HepG2 (cell line): ENCODE measurements around the gene NALCN. TPM values are rescaled to one million over a fixed set of nuclear protein-coding genes. Genes with fewer than 3 reads are reported as not detected.

ENCODE experiments used
- ATAC-seq: fragments of 200-7000 bp; cut with Tn5 transposase; 3 replicates; pipeline ENCODE4 v1.9.1; 2020; ENCODE audit warnings: mild to moderate bottlenecking, moderate library complexity
- BruUV-seq: library from RNA; stranded (reverse); fragments of 400-500 nt; replicated peaks from 2 replicates; lab custom pipeline; 2021; lab: Mats Ljungman, UMichigan
- CTCF ChIA-PET: fragments of 300-600 bp; formaldehyde crosslinking; extraction: SDS; loops from one replicate; lab custom pipeline; 2021; ENCODE audit warnings: low total read pairs, inconsistent platforms, low intra/inter-chr PET ratio; lab: Yijun Ruan, JAX
- POLR2A ChIA-PET: fragments of 350-600 bp; sonication (Branson Sonifier 250); formaldehyde crosslinking; loops from one replicate; lab custom pipeline; 2020; ENCODE audit warnings: antibody characterized with exemption, inconsistent platforms; lab: Yijun Ruan, JAX
- DNase-seq: peaks from one replicate; pipeline ENCODE4 v3.0.0-alpha.2; 2015; ENCODE audit warnings: low spot score
- FAIRE-seq: peaks from 3 replicates; lab custom pipeline; 2011; peaks lifted over from hg19 to GRCh38; lab: Jason Lieb, UNC
- H2AFZ ChIP-seq: one replicate; pipeline ENCODE4 v1.6.1; 2011; ENCODE audit warnings: low read length, inconsistent platforms
- H3K27ac ChIP-seq: fragments of 300-600 bp; 3 replicates; pipeline ENCODE4 v1.8.0; 2011; ENCODE audit warnings: mixed run types, mild to moderate bottlenecking, mixed read lengths, low read length, inconsistent platforms; ENCODE audit not compliant: insufficient read depth; ENCODE audit errors: extremely low read length
- H3K27me3 ChIP-seq, 2 experiments: fragments of 200-600 bp in 1 of 2; 2 replicates in 1 of 2; 3 replicates in 1 of 2; pipeline versions ENCODE4 v1.6.0 to v1.8.0; 2011; ENCODE audit warnings: low read length in 2 of 2, mild to moderate bottlenecking in 2 of 2, moderate library complexity in 2 of 2, inconsistent platforms in 1 of 2; ENCODE audit not compliant: insufficient read depth in 2 of 2, control insufficient read depth in 1 of 2
- H3K36me3 ChIP-seq, 2 experiments: fragments of 200-600 bp in 1 of 2; replicated peaks in 1 of 2; 2 replicates in 1 of 2; 3 replicates in 1 of 2; pipeline versions ENCODE4 v1.5.1 to v1.8.0; 2011; ENCODE audit warnings: low read length in 2 of 2, inconsistent platforms in 1 of 2; ENCODE audit not compliant: insufficient read depth in 2 of 2, control insufficient read depth in 1 of 2
- H3K4me1 ChIP-seq: 2 replicates; pipeline ENCODE4 v1.5.1; 2012; ENCODE audit warnings: low read length, inconsistent platforms; ENCODE audit not compliant: insufficient read depth
- H3K4me2 ChIP-seq: 2 replicates; pipeline ENCODE4 v1.6.0; 2011; ENCODE audit warnings: low read depth, low read length, inconsistent platforms
- H3K4me3 ChIP-seq, 3 experiments: fragments of 200-600 bp in 1 of 3; sonication (generic), shearing (Covaris generic) in 1 of 3; replicated peaks in 1 of 3; 2 replicates each; pipeline ENCODE4 v1.5.1; 2011 to 2016; ENCODE audit warnings: low read length in 3 of 3, inconsistent platforms in 2 of 3, low read depth in 2 of 3, mild to moderate bottlenecking in 2 of 3, control low read depth in 1 of 3, mixed read lengths in 1 of 3; ENCODE audit not compliant: insufficient read depth in 1 of 3
- H3K79me2 ChIP-seq: one replicate; pipeline ENCODE4 v1.6.1; 2011; ENCODE audit warnings: low read length, inconsistent platforms; ENCODE audit not compliant: insufficient read depth
- H3K9ac ChIP-seq: 2 replicates; pipeline ENCODE4 v1.6.0; 2011; ENCODE audit warnings: mild to moderate bottlenecking, low read depth, low read length, inconsistent platforms; ENCODE audit not compliant: insufficient read depth
- H3K9me3 ChIP-seq: 2 replicates; pipeline ENCODE4 v1.5.1; 2012; ENCODE audit warnings: mild to moderate bottlenecking, low read length
- H4K20me1 ChIP-seq: 2 replicates; pipeline ENCODE4 v1.6.0; 2011; ENCODE audit warnings: inconsistent platforms, mild to moderate bottlenecking, low read length, moderate library complexity; ENCODE audit not compliant: insufficient read depth
- EZH2 ChIP-seq: conservative IDR thresholded peaks from 2 replicates; pipeline ENCODE4 v1.6.1; 2012; ENCODE audit warnings: mild to moderate bottlenecking, low read depth, low read length, moderate library complexity
- GRHL1 ChIP-seq: sonication (generic); formaldehyde crosslinking; conservative IDR thresholded peaks from 2 replicates; pipeline ENCODE4 v1.8.0; 2022; ENCODE audit warnings: missing genetic modification reagents
- KDM4B ChIP-seq: sonication (generic); formaldehyde crosslinking; IDR thresholded peaks from 2 replicates; pipeline ENCODE4 v1.4.0; 2020; ENCODE audit warnings: missing genetic modification reagents
- REPIN1 ChIP-seq: sonication (generic); formaldehyde crosslinking; IDR thresholded peaks from 2 replicates; pipeline ENCODE4 v1.8.0; 2022; ENCODE audit warnings: missing genetic modification reagents, low read depth, mild to moderate bottlenecking, borderline replicate concordance
- RNF219 ChIP-seq: sonication (generic); formaldehyde crosslinking; IDR thresholded peaks from 2 replicates; pipeline ENCODE4 v1.5.0; 2020; ENCODE audit warnings: mild to moderate bottlenecking, missing genetic modification reagents
- SUZ12 ChIP-seq: fragments of 150-350 bp; IDR thresholded peaks from 2 replicates; pipeline ENCODE4 v1.6.1; 2014; ENCODE audit warnings: low read depth, low read length
- ZNF3 ChIP-seq: IDR thresholded peaks from 2 replicates; pipeline ENCODE4 v1.7.0; 2017; ENCODE audit warnings: inconsistent platforms
- ZNF407 ChIP-seq: sonication (generic); formaldehyde crosslinking; IDR thresholded peaks from one replicate; pipeline ENCODE4 v1.5.1; 2020; ENCODE audit warnings: mild to moderate bottlenecking, missing genetic modification reagents; ENCODE audit errors: not compliant biosample characterization
- ZNF777 ChIP-seq: sonication (generic); formaldehyde crosslinking; IDR thresholded peaks from 2 replicates; pipeline ENCODE4 v1.4.0; 2020; ENCODE audit warnings: missing genetic modification reagents
- WGBS: methylation state at CpG from one replicate; pipeline ENCODE4 v1.1.6; 2017; ENCODE audit warnings: low lambda C conversion rate; 5-methylcytosine and 5-hydroxymethylcytosine counted together
- in situ Hi-C: cut with HindIII; loops from 2 replicates; pipeline ENCODE4 v1.10.0; 2017; ENCODE audit warnings: low pct_unique_long_range_greater_than_20kb; ENCODE audit not compliant: extremely low pct_ligation_motif_present
- intact Hi-C: fragments of 100-400 bp; cut with micrococcal nuclease; formaldehyde crosslinking; loops from one replicate; pipeline ENCODE4 v1.10.0; 2022; ENCODE audit not compliant: unreplicated experiment
- polyA plus RNA-seq, 8 experiments: library from polyadenylated mRNA; depleted of rRNA in 3 of 8; stranded (reverse) in 7 of 8; unstranded in 1 of 8; fragments of >200 nt; fragmentation: Illumina TruSeq in 4 of 8; extraction: Trizol in 4 of 8; gene quantifications; 2 replicates each; pipeline versions ENCODE4 v1.2.1 to v1.2.3, GENCODE V29; 2011 to 2016; ENCODE audit warnings: low read depth in 4 of 8, missing spikeins in 1 of 8, mixed read lengths in 1 of 8; ENCODE audit not compliant: insufficient read depth in 1 of 8
- total RNA-seq, 5 experiments: library from RNA; depleted of rRNA; stranded (reverse); fragments of >200 nt; fragmentation: Illumina TruSeq; extraction: Trizol; gene quantifications; 2 replicates each; pipeline ENCODE4 v1.2.3, GENCODE V29; 2016; ENCODE audit warnings: low read depth in 1 of 5

Gene NALCN
- total and polyA plus RNA-seq, 2 of the 13 experiments (the other 11 are each of a cell fraction or from before 2014, with no cell fraction given), result not detected

- no peak overlapping the region for H3K9ac ChIP-seq
- no peaks in the 10 kb centered on the region for H3K4me1 ChIP-seq
- CTCF ChIA-PET, result no interaction called here
- H4K20me1 ChIP-seq, result no peaks in the 10 kb centered on the region
- H3K9me3 ChIP-seq, result no peaks in the 10 kb centered on the region
- intact Hi-C loops (no loop called here), in situ Hi-C loops (no loop called here)
- no peaks in the 10 kb centered on the region for H3K36me3 ChIP-seq
- no peak for TF ChIP-seq ZNF777 (CRISPR knock-in tag)
- TF ChIP-seq GRHL1 (CRISPR knock-in tag), result no peak
- TF ChIP-seq EZH2, result no peak
- TF ChIP-seq SUZ12, result no peak
- TF ChIP-seq RNF219, result no peak
- no peak for TF ChIP-seq REPIN1 (CRISPR knock-in tag)
- TF ChIP-seq ZNF3, result no peak
- no peak for TF ChIP-seq ZNF407 (CRISPR knock-in tag)
- no peak for TF ChIP-seq KDM4B (CRISPR knock-in tag)
- no peak for FAIRE-seq
- WGBS, result 2% methylated on average over 4 of the region's 4 CpGs
- no peak overlapping the region for H3K4me2 ChIP-seq
- H3K79me2 ChIP-seq, result no peaks in the 10 kb centered on the region
- H3K27ac ChIP-seq, result no peak overlapping the region
- no peak for ATAC-seq
- DNase-seq, result no peak
- POLR2A ChIA-PET, result no interaction called here
- BruUV-seq, result no TSS peak
- H3K27me3 ChIP-seq, result no peaks in the 10 kb centered on the region
- H3K4me3 ChIP-seq, result no peak overlapping the region
- no peak overlapping the region for H2AFZ ChIP-seq
Measured at GRCh38 chr13:101178406-101178805, 237.9 kb downstream of the NALCN start.
